ENCODE results near the gene SLC39A11. TPM values are rescaled to one million over a fixed set of nuclear protein-coding genes. Genes with fewer than 3 reads are reported as not detected.

The SLC39A11 gene
- total RNA-seq, 3 donors from 2014 or later = 31.6 to 71.6 (median 51.6) TPM

DNA sequence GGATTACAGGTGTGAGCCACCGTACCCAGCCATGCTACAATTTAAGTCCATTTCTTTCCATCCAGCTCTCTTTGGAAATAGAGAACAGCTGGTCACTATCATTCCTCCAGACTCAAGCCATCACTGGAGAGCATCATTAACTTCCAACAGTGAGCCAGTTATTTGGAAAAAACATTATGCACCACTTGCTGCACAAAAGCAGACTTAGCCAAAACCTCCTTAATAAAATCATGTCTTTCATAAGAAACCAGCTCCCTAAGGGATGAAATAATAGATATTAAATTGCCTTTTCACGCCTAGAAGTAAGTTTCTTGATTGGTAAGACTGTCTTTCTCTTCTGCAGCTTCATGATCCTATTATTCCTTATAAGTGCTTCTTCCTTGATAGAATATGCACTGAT is 17.9 kb downstream of the SLC39A11 start:
- intact Hi-C loops (cut with DNase I, micrococcal nuclease) = no loop called here
- H3K9me3 ChIP-seq = no peaks in the 10 kb centered on the region
- H3K4me1 ChIP-seq (ENCODE audit: low read depth) = no peaks in the 10 kb centered on the region
- TF ChIP-seq, protein P1, sequence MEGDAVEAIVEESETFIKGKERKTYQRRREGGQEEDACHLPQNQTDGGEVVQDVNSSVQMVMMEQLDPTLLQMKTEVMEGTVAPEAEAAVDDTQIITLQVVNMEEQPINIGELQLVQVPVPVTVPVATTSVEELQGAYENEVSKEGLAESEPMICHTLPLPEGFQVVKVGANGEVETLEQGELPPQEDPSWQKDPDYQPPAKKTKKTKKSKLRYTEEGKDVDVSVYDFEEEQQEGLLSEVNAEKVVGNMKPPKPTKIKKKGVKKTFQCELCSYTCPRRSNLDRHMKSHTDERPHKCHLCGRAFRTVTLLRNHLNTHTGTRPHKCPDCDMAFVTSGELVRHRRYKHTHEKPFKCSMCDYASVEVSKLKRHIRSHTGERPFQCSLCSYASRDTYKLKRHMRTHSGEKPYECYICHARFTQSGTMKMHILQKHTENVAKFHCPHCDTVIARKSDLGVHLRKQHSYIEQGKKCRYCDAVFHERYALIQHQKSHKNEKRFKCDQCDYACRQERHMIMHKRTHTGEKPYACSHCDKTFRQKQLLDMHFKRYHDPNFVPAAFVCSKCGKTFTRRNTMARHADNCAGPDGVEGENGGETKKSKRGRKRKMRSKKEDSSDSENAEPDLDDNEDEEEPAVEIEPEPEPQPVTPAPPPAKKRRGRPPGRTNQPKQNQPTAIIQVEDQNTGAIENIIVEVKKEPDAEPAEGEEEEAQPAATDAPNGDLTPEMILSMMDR (IDR thresholded peaks at IDR 0.05) = no peak
- DNase-seq (no peak), ATAC-seq (no peak)
- H3K36me3 ChIP-seq (ENCODE audit: low read depth) = no peaks in the 10 kb centered on the region
- H3K4me3 ChIP-seq = no peak overlapping the region

DNA sequence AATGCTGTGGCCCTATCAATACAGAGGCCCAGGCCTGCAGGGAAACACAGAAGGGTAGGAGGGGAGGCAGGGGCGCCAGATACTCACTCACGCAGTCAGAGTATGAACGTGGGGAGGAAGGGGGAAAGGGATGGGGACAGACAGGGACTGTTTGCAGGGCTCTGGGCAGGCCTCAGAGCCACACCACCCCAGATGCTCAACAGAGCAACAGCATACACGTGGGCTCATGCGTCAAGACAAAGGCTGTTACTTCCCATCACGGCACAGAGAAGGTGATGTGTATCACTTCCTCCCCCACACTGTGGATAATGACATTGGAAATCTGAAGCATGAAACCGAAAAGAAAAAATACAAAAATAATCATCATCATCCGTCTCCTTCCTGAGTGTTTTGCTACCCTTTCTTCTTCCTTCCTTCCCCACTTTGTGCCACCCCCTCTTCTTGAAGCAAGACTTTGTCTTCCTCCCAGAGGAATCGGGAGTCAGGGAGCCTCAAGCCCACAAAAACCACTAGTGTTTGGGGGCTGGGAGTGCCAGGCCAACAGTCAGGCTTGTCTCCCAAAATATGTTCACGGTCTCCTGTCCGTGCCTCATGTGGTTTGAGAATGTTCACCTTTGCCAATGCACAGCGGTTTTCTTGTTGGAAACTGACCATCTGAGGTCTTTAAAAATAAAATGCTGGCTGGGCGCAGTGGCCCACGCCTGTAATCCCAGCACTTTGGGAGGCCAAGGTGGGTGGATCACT is 20.1 kb downstream of the SLC39A11 start:
- Histone ChIP-seq H3K4me3 (no peak overlapping the region), H3K36me3 (ENCODE audit: low read depth) (no peaks in the 10 kb centered on the region), H3K9me3 (no peaks in the 10 kb centered on the region), H3K4me1 (ENCODE audit: low read depth) (no peaks in the 10 kb centered on the region)
- ATAC-seq = no peak
- DNase-seq = no peak
- TF ChIP-seq, protein P1 (IDR thresholded peaks at IDR 0.05) = no peak
- intact Hi-C loops (cut with DNase I, micrococcal nuclease) = no loop called here

DNA sequence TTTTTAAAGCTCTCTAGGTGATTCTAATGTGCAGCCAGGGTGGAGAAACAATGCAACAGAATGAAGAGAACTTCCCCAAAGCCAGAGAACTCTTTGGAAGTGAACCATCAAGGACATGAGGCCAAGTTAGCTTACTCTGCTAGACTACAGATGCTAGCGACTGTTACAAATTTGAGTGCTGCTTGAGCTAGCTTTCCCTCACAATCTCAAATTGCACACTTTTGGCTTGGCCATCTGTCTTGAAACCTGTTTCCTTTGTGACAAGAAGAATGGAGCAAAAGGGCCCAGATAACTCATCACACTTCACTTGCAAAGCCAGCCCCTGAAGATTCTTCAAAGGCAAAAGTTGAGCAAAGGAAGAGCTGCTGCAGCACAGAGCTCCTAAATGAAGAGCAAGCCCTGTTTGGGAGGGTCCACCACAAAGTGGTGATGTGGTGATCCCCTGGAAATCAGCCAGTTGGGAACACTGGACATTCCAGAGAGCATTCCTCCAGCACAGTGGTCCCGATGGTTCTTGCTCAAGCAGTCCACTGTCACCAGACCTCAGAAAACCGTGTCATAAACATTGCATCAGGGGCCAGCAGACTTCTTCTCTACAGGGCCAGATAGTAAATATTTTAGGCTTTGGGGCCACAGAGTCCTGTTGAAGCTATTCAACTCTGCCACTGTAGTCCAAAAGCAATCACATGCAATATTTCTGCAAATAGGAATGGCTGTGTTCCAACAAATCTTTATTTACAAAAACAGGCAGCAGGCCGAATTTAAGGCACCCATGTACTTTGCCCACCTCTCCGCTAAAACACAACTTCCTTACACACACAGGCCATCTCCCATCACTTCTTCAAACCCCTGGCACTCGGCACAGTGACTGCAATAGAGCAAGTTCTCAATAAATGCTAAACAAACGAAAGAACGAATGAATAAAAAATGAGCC is 21.2 kb downstream of the SLC39A11 start:
- TF ChIP-seq, protein P1 (IDR thresholded peaks at IDR 0.05) = no peak
- ATAC-seq = no peak
- intact Hi-C loops (cut with DNase I, micrococcal nuclease) = no loop called here

DNA sequence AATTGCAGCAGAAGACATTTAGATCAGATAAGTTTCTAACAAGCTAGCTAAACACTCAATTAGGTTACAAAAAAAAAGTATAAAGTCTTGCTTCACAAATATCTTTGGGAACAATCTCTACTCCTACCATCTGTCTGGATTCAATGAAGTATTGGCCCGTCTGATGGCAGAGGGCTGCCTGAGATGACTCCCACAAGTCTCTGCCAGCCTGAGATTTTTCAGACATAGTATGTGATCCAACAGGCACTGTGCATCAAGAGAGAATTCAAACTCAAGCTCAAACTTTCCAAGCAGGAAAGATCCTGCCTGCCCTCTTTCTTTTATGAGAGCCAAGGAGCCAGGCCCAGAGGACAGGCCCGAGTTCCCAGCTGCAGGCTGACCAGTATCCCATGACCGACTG is 22.6 kb downstream of the SLC39A11 start:
- H3K9me3 ChIP-seq = no peaks in the 10 kb centered on the region
- no peaks in the 10 kb centered on the region for H3K36me3 ChIP-seq (ENCODE audit: low read depth)
- DNase-seq = no peak
- ATAC-seq = no peak
- H3K4me1 ChIP-seq (ENCODE audit: low read depth) = no peaks in the 10 kb centered on the region
- intact Hi-C loops (cut with DNase I, micrococcal nuclease) = no loop called here
- H3K4me3 ChIP-seq = no peak overlapping the region
- TF ChIP-seq, protein P1 (IDR thresholded peaks at IDR 0.05) = no peak

More for the DNA sequence above, 21.2 kb downstream of the SLC39A11 start:
- H3K4me1 ChIP-seq (ENCODE audit: low read depth) = no peaks in the 10 kb centered on the region
- no peaks in the 10 kb centered on the region for H3K9me3 ChIP-seq
- no peak for DNase-seq
- no peaks in the 10 kb centered on the region for H3K36me3 ChIP-seq (ENCODE audit: low read depth)
- H3K4me3 ChIP-seq = no peak overlapping the region

DNA sequence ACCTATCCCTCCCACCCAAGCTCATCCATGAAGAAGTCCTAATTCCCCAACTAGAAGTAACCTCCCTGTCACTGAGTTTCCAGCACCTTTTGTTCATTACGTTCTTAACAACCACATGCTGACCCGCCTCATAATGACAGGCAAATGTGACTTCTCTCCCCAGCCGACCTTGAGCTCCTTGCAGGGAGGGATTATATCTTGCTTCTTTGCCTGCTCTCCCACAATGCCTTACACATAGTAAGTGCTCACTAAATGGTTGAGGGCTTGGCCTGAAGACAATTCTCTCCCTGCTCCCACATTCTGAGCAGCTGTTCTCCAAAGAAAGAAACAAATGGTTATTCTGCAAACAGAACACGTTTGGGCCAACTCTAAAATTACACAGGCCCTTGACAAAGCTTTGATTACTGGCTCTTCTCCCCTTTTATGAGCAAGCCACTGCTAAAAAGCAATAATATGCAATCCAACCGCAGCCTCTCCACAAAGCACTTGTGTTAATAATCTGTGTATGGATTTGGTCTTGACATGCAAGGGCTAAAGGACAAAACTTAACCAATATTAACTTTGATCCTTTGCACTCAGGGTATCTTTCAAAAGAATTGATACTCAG is 23.2 kb downstream of the SLC39A11 start:
- no peaks in the 10 kb centered on the region for H3K4me1 ChIP-seq (ENCODE audit: low read depth)
- TF ChIP-seq, protein P1 (IDR thresholded peaks at IDR 0.05) = no peak
- no peak for ATAC-seq
- no peaks in the 10 kb centered on the region for H3K9me3 ChIP-seq
- DNase-seq = no peak
- H3K36me3 ChIP-seq (ENCODE audit: low read depth) = no peaks in the 10 kb centered on the region
- no peak overlapping the region for H3K4me3 ChIP-seq
- intact Hi-C loops (cut with DNase I, micrococcal nuclease) = no loop called here
